Left renal pelvis (tissue), 4 donors: ENCODE results near the gene DFFB. TPM values are rescaled to one million over a fixed set of nuclear protein-coding genes. Genes with fewer than 3 reads are reported as not detected.

Source experiments
- DNase-seq, 4 donors: peaks; one replicate each; pipeline ENCODE4 v3.0.0-alpha.2; 2013; ENCODE audit warnings: low read depth in 4 of 4, low spot score in 3 of 4
- polyA plus RNA-seq, 4 donors: library from polyadenylated mRNA; unstranded; fragments of 120-200 nt; gene quantifications; one replicate each; pipeline ENCODE4 v1.2.1, GENCODE V29; 2013; ENCODE audit not compliant: insufficient read length in 4 of 4

Gene DFFB
- polyA plus RNA-seq, 4 donors: 5.2 to 11.2 (median 7.0) TPM

DNA sequence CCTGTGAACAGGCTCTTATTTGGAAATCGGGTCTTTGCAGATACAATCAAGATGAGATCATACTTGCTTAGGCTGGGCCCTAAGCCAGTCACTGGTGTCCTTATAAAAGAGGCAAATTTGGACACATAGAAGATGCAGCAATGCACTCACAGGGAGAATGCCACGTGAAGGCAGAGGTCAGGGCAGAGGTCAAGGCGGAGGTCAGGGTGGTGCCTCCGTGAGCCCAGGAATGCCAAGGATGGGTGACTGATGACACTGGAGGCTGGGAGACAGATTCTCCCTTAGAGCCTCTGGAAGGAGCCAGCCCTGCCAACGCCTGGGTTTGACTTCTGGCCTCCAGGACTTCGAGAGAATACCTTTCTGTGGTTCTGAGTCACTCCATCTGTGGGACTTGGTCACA is 65.6 kb downstream of the DFFB start:
- DNase-seq: no peak

DNA sequence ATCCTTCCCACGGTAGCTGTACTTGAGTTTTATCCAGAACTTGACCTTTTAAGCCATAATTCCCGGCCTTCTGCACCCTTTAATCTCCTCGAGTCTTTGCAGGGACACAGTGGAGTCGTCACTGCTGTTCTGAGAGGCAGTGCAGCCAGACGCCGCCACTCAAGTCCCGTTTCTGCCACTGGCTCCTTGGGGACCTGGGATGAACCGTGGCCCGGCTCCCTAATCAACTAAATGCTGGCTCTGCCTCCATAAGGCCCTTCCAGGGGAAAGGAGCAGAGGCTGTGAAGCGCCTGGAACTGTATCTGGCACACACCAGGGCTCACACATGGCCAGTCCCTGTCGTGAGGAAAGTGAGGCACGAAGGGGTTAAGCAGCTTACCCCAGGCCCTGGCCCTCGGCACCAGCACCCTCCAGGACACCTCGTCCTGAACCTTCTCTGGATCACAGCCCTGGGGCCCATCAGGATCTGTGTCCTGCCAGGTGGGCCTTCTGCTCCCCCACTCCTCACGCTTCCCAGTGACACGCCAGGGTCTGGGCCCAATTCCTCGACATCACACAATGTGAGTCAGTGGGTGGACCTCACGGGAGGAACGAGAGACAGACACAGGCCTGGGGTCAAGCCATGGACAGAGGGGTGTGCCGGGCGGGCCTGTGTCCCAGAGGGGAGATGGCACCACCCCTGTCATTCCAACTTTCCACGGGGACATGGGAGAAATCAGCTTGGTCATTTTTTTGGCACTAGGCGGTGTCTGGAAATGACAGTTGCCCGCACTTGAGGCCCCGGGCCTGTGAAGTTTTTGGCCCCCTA is 66.3 kb downstream of the DFFB start:
- DNase-seq: no peak

DNA sequence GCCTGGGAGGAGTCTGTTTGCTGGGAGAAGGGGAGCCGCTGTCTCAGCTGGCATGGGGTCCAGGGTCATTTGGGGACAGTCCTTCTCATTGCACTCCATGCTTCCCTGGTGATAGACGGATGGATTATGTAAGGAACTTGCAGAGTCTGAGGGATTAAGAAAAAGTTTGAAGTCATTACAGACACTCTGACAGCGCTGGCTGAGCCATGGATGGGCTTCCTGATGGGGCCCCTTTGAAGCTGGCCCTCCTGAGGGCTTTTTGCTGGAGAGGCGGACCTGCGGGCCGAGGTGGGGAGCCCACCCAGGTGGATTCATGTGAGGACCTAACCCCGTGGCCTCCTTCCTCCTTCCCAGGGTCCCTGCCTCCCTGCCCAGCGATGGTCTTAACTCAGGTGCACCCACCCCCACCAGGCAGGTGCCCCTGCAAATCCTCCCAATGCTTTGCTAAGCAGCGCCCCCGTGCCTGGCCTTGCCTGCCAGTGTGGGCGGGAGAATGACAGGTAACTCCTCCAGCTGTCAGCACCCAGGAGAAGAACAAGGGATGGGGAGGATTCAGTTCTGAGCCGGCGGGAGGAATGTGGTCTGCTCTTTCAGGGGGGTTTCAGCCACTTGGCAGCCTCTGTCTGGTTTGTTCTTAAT is 67.0 kb downstream of the DFFB start:
- no peak for DNase-seq

- DNase-seq: no peak
Observed at GRCh38 chr1:3924825-3925220, 67.5 kb downstream of the DFFB start.

DNA sequence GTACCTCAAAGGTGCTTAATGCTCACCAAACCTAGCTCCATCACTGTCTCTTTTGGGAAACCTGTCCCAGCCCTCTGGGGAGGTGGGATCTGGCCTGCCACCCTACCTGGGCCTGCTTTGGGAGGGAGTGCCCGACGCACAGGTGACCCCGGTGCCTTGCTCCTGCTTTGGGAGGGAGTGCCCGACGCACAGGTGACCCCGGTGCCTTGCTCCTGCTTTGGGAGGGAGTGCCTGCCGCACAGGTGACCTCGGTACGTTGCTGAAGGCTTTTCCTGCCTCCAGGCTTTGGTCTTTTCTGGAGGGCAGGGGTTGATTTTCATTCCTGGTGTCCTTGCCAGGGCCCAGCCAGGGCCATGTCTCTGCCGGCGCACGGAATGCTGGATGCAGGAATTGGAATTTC is 68.0 kb downstream of the DFFB start:
- DNase-seq: no peak

DNA sequence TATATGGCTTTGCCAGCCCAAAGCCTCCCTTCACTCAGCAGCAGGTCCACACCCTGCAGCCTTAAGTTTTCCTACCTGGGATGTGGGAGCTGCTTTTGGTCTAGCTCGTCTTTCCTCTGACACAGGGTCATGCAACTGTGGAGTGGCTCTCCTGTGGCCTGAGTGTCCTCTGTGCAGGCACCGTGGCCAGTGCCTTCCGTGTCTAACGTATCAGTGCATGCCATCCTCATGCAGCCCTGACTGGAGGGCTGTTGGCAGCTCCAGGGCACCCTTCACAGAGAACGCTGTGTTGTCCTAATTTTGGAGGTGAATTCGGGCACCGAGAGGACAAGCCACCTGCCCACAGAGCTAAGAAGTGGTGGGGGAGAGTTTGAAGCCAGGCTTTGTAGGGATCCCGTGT is 68.5 kb downstream of the DFFB start:
- DNase-seq: no peak

- no peak for DNase-seq
Observed at GRCh38 chr1:3926956-3927355, 69.7 kb downstream of the DFFB start.

DNA sequence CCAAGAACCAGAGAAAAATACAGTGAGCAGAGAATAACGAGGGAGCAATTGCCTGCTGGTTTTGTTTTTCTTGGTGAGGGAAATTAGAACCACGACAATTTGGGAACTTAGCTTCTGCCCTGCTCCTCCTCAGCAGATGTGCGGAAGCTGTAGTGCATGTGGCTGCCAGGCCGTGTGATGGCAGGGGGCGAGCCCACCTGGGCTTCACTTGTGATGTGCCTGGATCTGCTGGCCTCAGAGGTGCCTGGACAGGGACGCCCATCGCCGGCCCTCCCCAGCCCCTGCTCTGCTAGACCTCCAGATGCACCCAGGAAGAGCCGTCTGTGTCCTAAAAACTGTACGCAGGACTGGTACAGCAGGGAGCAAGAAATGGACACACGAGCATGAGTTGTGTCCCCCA is 71.3 kb downstream of the DFFB start:
- DNase-seq: no peak

DNA sequence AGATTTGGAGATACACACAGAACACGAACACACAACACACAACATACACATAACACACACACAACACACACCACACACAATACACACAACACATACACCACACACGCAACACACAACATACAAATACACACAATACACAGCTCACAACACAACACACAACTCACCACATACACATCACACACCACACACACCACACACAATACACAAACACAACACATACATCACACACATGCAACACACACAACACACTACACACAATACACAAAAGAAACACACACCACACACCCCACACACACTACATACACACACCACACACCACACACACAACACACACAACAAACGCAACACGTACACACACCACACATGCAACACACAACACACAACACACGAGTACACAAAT is 71.8 kb downstream of the DFFB start:
- DNase-seq: no peak

- DNase-seq: no peak
Observed at GRCh38 chr1:3930301-3931006, 73.2 kb downstream of the DFFB start.

GRCh38 chr1:3931007-3931912 is 74.0 kb downstream of the DFFB start:
- no peak for DNase-seq

DNA sequence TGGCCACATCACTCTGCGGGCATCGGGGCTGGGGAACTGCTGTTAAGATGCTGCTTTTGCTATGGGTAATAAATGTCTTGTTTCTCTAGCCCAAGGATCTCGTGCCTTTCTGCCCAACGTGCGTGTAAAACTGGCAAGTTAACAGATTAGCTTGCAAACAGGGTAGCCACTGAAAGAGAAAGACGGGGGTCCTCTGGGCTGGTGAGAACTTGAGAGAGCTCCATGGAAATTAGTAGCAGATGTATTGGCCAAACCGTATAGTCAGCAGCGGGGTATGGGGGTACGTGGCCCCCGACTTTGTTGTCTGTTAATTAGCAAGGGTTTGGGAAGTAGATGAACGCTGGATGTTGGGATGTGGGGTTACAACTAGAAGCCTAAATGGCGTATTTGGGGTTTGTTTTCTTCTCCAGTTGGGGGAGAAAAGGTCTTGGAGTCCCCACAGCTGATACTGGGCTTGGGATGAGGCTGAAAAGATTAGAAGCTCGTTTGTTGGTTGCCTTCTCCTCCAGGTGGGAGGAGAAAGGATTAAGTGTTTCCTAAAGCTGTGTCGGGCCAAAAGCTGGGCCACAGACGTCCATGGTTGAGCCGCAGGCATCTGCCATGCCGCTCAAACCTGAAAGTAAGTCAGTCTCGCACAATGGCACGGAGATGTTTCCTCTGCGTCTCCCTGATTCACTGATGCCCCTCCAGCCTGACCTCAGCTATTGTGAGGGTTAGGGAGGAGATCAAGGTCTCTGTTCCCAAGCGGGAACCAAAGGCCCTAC is 75.1 kb downstream of the DFFB start:
- DNase-seq: no peak

Other genes with a start within 250 kb of the DFFB start
- 10 to 100 TPM in 2 of 4 donors, 1 to 10 TPM in 2; 8.1 to 26.3 (median 14.0) TPM for gene MEGF6, start 246.0 kb upstream of the DFFB start, polyA plus RNA-seq
- 10 to 100 TPM; 35.9 to 45.0 (median 40.6) TPM for gene TPRG1L, start 232.5 kb upstream of the DFFB start, polyA plus RNA-seq
- 10 to 100 TPM; 13.2 to 23.2 (median 18.1) TPM for gene WRAP73, start 207.4 kb upstream of the DFFB start, polyA plus RNA-seq
- under 1 TPM; 0.47 to 0.97 (median 0.74) TPM for gene TP73, start 205.0 kb upstream of the DFFB start, polyA plus RNA-seq
- gene CCDC27, start 105.0 kb upstream of the DFFB start, polyA plus RNA-seq: under 1 TPM; 0.07 to 0.27 (median 0.19) TPM
- gene SMIM1, start 84.7 kb upstream of the DFFB start, polyA plus RNA-seq: 10 to 100 TPM in 1 of 4 donors, 1 to 10 TPM in 3; 5.3 to 22.8 (median 8.8) TPM
- gene LRRC47, start 61.0 kb upstream of the DFFB start, polyA plus RNA-seq: 10 to 100 TPM; 53.6 to 77.5 (median 62.1) TPM
- gene CEP104, start 265 bp upstream of the DFFB start, polyA plus RNA-seq: 10 to 100 TPM; 30.2 to 43.3 (median 37.7) TPM
- 10 to 100 TPM; 27.9 to 33.2 (median 29.7) TPM for gene C1orf174, start 42.8 kb downstream of the DFFB start, polyA plus RNA-seq